GM12878 (cell line): ENCODE data around the gene RHBDF2. TPM values are rescaled to one million over a fixed set of nuclear protein-coding genes. Genes with fewer than 3 reads are reported as not detected.

Source experiments
- ATAC-seq: fragments of 200-7000 bp; cut with Tn5 transposase; 3 replicates; pipeline ENCODE4 v1.9.1; 2020; ENCODE audit warnings: mild to moderate bottlenecking, moderate library complexity
- BruUV-seq: library from RNA; stranded (reverse); fragments of 400-500 nt; replicated peaks from 2 replicates; lab custom pipeline; 2021; lab: Mats Ljungman, UMichigan
- CTCF ChIA-PET: fragments of 300-600 bp; sonication (Branson Sonifier 250); formaldehyde crosslinking; extraction: SDS; loops from one replicate; lab custom pipeline; 2021; ENCODE audit warnings: inconsistent platforms; lab: Yijun Ruan, JAX
- POLR2A ChIA-PET: fragments of 350-600 bp; formaldehyde crosslinking; extraction: SDS; loops from one replicate; lab custom pipeline; 2021; ENCODE audit warnings: inconsistent platforms; lab: Charles Lee
- RAD21 ChIA-PET: fragments of 300-600 bp; sonication (Branson Sonifier 250); formaldehyde crosslinking; loops from one replicate; lab custom pipeline; 2023; ENCODE audit warnings: antibody characterized with exemption; ENCODE audit not compliant: unreplicated experiment; lab: Charles Lee
- SMC1A ChIA-PET: fragments of 300-600 bp; sonication (Branson Sonifier 250); formaldehyde crosslinking; loops from one replicate; lab custom pipeline; 2023; ENCODE audit not compliant: unreplicated experiment, uncharacterized antibody; lab: Charles Lee
- DNase-seq: peaks from one replicate; pipeline ENCODE4 v3.0.0-alpha.2; 2011; ENCODE audit warnings: low read depth, low spot score
- FAIRE-seq: peaks from 3 replicates; lab custom pipeline; 2011; peaks lifted over from hg19 to GRCh38; lab: Jason Lieb, UNC
- H2AFZ ChIP-seq: 2 replicates; pipeline ENCODE4 v1.6.0; 2011; ENCODE audit warnings: low read depth, low read length, control low read depth; ENCODE audit not compliant: control insufficient read depth
- H3K27ac ChIP-seq: 2 replicates; pipeline ENCODE4 v1.5.1; 2011; ENCODE audit warnings: control low read depth; ENCODE audit not compliant: control insufficient read depth, insufficient read depth
- H3K27me3 ChIP-seq, 2 experiments: replicated peaks in 1 of 2; 2 replicates each; pipeline versions ENCODE4 v1.6.0 to v1.6.1; 2011; ENCODE audit warnings: low read length in 1 of 2; ENCODE audit not compliant: control insufficient read depth in 2 of 2, insufficient read depth in 2 of 2
- H3K36me3 ChIP-seq, 2 experiments: 2 replicates each; pipeline ENCODE4 v1.5.1; 2011; ENCODE audit warnings: low read length in 1 of 2; ENCODE audit not compliant: control insufficient read depth in 2 of 2, insufficient read depth in 2 of 2
- H3K4me1 ChIP-seq: 2 replicates; pipeline ENCODE4 v1.6.1; 2011; ENCODE audit warnings: mild to moderate bottlenecking, low read length, moderate library complexity, mixed read lengths; ENCODE audit not compliant: control insufficient read depth, insufficient read depth
- H3K4me2 ChIP-seq: 2 replicates; pipeline ENCODE4 v1.6.0; 2011; ENCODE audit warnings: control low read depth; ENCODE audit not compliant: control insufficient read depth, insufficient read depth
- H3K4me3 ChIP-seq: fragments of 200-600 bp; sonication (generic); 2 replicates; pipeline ENCODE4 v1.5.1; 2016
- H3K79me2 ChIP-seq: 2 replicates; pipeline ENCODE4 v1.6.0; 2011; ENCODE audit warnings: low read length; ENCODE audit not compliant: control insufficient read depth, insufficient read depth
- H3K9ac ChIP-seq: 2 replicates; pipeline ENCODE4 v1.8.0; 2011; ENCODE audit warnings: low read length, control low read depth, mixed read lengths; ENCODE audit not compliant: control insufficient read depth, insufficient read depth
- H3K9me3 ChIP-seq: replicated peaks from 3 replicates; pipeline ENCODE4 v1.5.1; 2011; ENCODE audit warnings: mild to moderate bottlenecking, low read length; ENCODE audit not compliant: control insufficient read depth, insufficient read depth
- H4K20me1 ChIP-seq: 2 replicates; pipeline ENCODE4 v1.6.0; 2011; ENCODE audit not compliant: control insufficient read depth, insufficient read depth
- CBFB ChIP-seq: IDR thresholded peaks from 2 replicates; pipeline ENCODE4 v1.6.1; 2016; ENCODE audit warnings: antibody characterized with exemption, low read depth
- ETV6 ChIP-seq, 2 experiments: fragments of 450-650 bp in 1 of 2; IDR thresholded peaks in 1 of 2; conservative IDR thresholded peaks in 1 of 2; 2 replicates each; pipeline ENCODE4 v1.6.1; 2014; ENCODE audit warnings: antibody characterized with exemption in 1 of 2, borderline replicate concordance in 1 of 2, low read depth in 1 of 2, mild to moderate bottlenecking in 1 of 2, moderate library complexity in 1 of 2
- IRF5 ChIP-seq: fragments of 450-650 bp; IDR thresholded peaks from 2 replicates; pipeline ENCODE4 v1.6.1; 2017; ENCODE audit warnings: borderline replicate concordance
- NFYB ChIP-seq: IDR thresholded peaks from 2 replicates; pipeline ENCODE4 v1.6.1; 2011; ENCODE audit warnings: low read depth, mild to moderate bottlenecking, low read length, improper control_type of control experiment, moderate library complexity; ENCODE audit not compliant: insufficient read depth
- WGBS: methylation state at CpG from one replicate; pipeline ENCODE4 v1.1.6; 2016; ENCODE audit warnings: low lambda C conversion rate; ENCODE audit not compliant: insufficient replicate concordance, insufficient coverage; ENCODE audit errors: missing lambda C conversion rate; 5-methylcytosine and 5-hydroxymethylcytosine counted together
- in situ Hi-C: fragments of 300-500 bp; cut with MboI; formaldehyde crosslinking; loops from 9 replicates; pipeline ENCODE4 v1.14.3; 2018; ENCODE audit warnings: mixed read lengths
- intact Hi-C: fragments of 100-400 bp; cut with micrococcal nuclease; formaldehyde crosslinking; loops from one replicate; pipeline ENCODE4 v1.14.2; 2022; ENCODE audit not compliant: unreplicated experiment
- polyA plus RNA-seq, 11 experiments: library from polyadenylated mRNA; depleted of rRNA in 4 of 11; unstranded in 6 of 11; stranded (reverse) in 5 of 11; fragments of >200 nt; fragmentation: Nextera tagmentation in 4 of 11; fragmentation: Illumina TruSeq in 1 of 11; extraction: Ambion mirVana in 4 of 11; extraction: Trizol in 1 of 11; gene quantifications; 1 replicate in 1 of 11; 2 replicates in 10 of 11; pipeline versions ENCODE4 v1.2.1 to v1.2.3, GENCODE V29; 2011 to 2016; ENCODE audit warnings: inconsistent platforms in 2 of 11, missing spikeins in 2 of 11, low read depth in 1 of 11
- total RNA-seq, 4 experiments: library from RNA; depleted of rRNA in 3 of 4; stranded (reverse); fragments of >200 nt in 3 of 4; fragmentation: Illumina TruSeq in 1 of 4; extraction: Trizol in 1 of 4; gene quantifications; 2 replicates each; pipeline versions ENCODE4 v1.2.1 to v1.2.3, GENCODE V29; 2013 to 2021
- TF ChIP-seq, protein P1 (sequence below): fragments of 450-650 bp; IDR thresholded peaks from 2 replicates; pipeline ENCODE4 v1.6.1; 2014; ENCODE audit warnings: mild to moderate bottlenecking
- TF ChIP-seq, protein P2 (sequence below): IDR thresholded peaks from 2 replicates; pipeline ENCODE4 v1.6.1; 2011; ENCODE audit warnings: mild to moderate bottlenecking, low read depth, low read length, moderate library complexity; ENCODE audit not compliant: insufficient replicate concordance
- TF ChIP-seq, protein P3 (sequence below): fragments of 450-650 bp; IDR thresholded peaks from 2 replicates; pipeline ENCODE4 v1.6.1; 2018; ENCODE audit warnings: mild to moderate bottlenecking, low read depth, moderate library complexity; ENCODE audit not compliant: partially characterized antibody

RHBDF2 gene
- total and polyA plus RNA-seq, 10 of the 15 experiments (the other 5 are each of a cell fraction or from before 2014, with no cell fraction given), result 0.97 to 43.0 (median 18.7) TPM

DNA sequence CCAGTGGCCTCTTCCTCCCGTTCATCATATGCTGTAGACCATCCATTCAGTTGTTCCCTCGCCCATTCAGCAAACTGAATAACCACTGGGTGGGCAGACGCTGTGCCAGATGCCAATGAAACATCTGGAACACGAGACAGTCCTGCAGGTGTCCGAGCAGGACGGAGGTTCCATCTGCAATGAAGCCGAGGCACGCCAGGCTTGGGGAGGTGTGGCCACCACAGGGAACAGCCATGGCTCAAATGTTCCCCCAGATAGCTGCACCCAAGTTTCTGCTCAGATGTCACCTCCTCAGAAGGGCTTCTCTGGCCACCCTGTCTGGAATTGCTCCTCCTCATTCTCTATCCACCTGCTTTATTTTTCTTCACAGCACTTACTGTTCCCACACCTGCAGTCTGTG is 78.8 kb downstream of the RHBDF2 start:
- Histone ChIP-seq H3K79me2 (peaks cover 24% of the 10 kb centered on the region), H3K9me3 (no peaks in the 10 kb centered on the region), H3K27ac (no peak overlapping the region), H3K27me3 (no peaks in the 10 kb centered on the region), H3K36me3 (peaks cover 0 to 9% of the 10 kb centered on the region in 2 experiments; a peak in 2 of 4 replicates), H2AFZ (no peak overlapping the region), H3K4me2 (no peak overlapping the region), H3K4me3 (no peak overlapping the region), H4K20me1 (no peaks in the 10 kb centered on the region; the same call in 1 of the 2 replicates), H3K4me1 (peaks cover 23% of the 10 kb centered on the region), H3K9ac (no peak overlapping the region)
- no TSS peak for BruUV-seq
- SMC1A ChIA-PET, result no interaction called here
- FAIRE-seq (no peak), ATAC-seq (no peak), DNase-seq (no peak)
- RAD21 ChIA-PET, result no interaction called here
- TF ChIP-seq CBFB (no peak), NFYB (no peak), IRF5 (no peak), ETV6 (conservative IDR thresholded peaks at IDR 0.05 in 1 of 2, IDR thresholded peaks at IDR 0.05 in 1 of 2; ENCODE audit: borderline replicate concordance in 1 of 2, low read depth in 1 of 2) (no peak)
- TF ChIP-seq, protein P1, sequence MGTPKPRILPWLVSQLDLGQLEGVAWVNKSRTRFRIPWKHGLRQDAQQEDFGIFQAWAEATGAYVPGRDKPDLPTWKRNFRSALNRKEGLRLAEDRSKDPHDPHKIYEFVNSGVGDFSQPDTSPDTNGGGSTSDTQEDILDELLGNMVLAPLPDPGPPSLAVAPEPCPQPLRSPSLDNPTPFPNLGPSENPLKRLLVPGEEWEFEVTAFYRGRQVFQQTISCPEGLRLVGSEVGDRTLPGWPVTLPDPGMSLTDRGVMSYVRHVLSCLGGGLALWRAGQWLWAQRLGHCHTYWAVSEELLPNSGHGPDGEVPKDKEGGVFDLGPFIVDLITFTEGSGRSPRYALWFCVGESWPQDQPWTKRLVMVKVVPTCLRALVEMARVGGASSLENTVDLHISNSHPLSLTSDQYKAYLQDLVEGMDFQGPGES, result no peak
- TF ChIP-seq, protein P2, sequence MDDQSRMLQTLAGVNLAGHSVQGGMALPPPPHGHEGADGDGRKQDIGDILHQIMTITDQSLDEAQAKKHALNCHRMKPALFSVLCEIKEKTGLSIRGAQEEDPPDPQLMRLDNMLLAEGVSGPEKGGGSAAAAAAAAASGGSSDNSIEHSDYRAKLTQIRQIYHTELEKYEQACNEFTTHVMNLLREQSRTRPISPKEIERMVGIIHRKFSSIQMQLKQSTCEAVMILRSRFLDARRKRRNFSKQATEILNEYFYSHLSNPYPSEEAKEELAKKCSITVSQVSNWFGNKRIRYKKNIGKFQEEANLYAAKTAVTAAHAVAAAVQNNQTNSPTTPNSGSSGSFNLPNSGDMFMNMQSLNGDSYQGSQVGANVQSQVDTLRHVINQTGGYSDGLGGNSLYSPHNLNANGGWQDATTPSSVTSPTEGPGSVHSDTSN, result no peak
- TF ChIP-seq, protein P3, sequence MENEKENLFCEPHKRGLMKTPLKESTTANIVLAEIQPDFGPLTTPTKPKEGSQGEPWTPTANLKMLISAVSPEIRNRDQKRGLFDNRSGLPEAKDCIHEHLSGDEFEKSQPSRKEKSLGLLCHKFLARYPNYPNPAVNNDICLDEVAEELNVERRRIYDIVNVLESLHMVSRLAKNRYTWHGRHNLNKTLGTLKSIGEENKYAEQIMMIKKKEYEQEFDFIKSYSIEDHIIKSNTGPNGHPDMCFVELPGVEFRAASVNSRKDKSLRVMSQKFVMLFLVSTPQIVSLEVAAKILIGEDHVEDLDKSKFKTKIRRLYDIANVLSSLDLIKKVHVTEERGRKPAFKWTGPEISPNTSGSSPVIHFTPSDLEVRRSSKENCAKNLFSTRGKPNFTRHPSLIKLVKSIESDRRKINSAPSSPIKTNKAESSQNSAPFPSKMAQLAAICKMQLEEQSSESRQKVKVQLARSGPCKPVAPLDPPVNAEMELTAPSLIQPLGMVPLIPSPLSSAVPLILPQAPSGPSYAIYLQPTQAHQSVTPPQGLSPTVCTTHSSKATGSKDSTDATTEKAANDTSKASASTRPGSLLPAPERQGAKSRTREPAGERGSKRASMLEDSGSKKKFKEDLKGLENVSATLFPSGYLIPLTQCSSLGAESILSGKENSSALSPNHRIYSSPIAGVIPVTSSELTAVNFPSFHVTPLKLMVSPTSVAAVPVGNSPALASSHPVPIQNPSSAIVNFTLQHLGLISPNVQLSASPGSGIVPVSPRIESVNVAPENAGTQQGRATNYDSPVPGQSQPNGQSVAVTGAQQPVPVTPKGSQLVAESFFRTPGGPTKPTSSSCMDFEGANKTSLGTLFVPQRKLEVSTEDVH, result no peak
- CTCF ChIA-PET, result no interaction called here
- POLR2A ChIA-PET, result interaction anchor here (1.3 kb wide), 1 partner anchor 31 kb away, joined by 3 read pairs; the partner anchor contains the start of gene UBE2O
- WGBS, result 82% methylated on average over 8 of the region's 8 CpGs
- intact Hi-C loops, result no loop called here
- in situ Hi-C loops, result no loop called here
